ENCODE measurements around the gene PPP1R18.

PPP1R18 gene

GRCh38 chr6:30686009-30686907 is at the start of gene PPP1R18:
Gene PPP1R18 (minus strand): TSS chr6:30686645. CDS start chr6:30686018, 627 bp downstream.
- peaks cover 38% of the 10 kb centered on the region for H3K4me1 ChIP-seq (ENCODE audit: insufficient read depth, low read length)
- peak within 1 kb of the TSS; percentile 80 for H3K9ac ChIP-seq (ENCODE audit: low read depth, low read length)
- peak within 1 kb of the TSS; percentile 82 for H3K4me3 ChIP-seq (ENCODE audit: low read length)
- no peaks in the 10 kb centered on the region for H3K9me3 ChIP-seq (ENCODE audit: insufficient read depth, low read depth, low read length)
- peak within 1 kb of the TSS; percentile 44 for H3K27ac ChIP-seq (ENCODE audit: low read length)
- no peaks in the 10 kb centered on the region for H3K27me3 ChIP-seq (ENCODE audit: insufficient read depth, low read length)
- no peaks in the 10 kb centered on the region for H3K36me3 ChIP-seq (ENCODE audit: insufficient read depth, low read depth, low read length)

GRCh38 chr6:30735668-30736314 is 49.3 kb upstream of the PPP1R18 start:
- peaks cover 83% of the 10 kb centered on the region for H3K36me3 ChIP-seq (ENCODE audit: insufficient read depth, low read depth, low read length)
- H3K4me1 ChIP-seq (ENCODE audit: insufficient read depth, low read length): no peaks in the 10 kb centered on the region
- H3K27ac ChIP-seq (ENCODE audit: low read length): no peak overlapping the region

GRCh38 chr6:30732237-30732943 is 45.9 kb upstream of the PPP1R18 start:
- H3K27me3 ChIP-seq (ENCODE audit: insufficient read depth, low read length): no peaks in the 10 kb centered on the region
- peaks cover 75% of the 10 kb centered on the region for H3K36me3 ChIP-seq (ENCODE audit: insufficient read depth, low read depth, low read length)
- no peak overlapping the region for H3K4me3 ChIP-seq (ENCODE audit: low read length)
- no peak overlapping the region for H3K27ac ChIP-seq (ENCODE audit: low read length)
- H3K9ac ChIP-seq (ENCODE audit: low read depth, low read length): no peak overlapping the region
- no peaks in the 10 kb centered on the region for H3K9me3 ChIP-seq (ENCODE audit: insufficient read depth, low read depth, low read length)
- H3K4me1 ChIP-seq (ENCODE audit: insufficient read depth, low read length): no peaks in the 10 kb centered on the region

More at GRCh38 chr6:30735668-30736314, 49.3 kb upstream of the PPP1R18 start:
- H3K27me3 ChIP-seq (ENCODE audit: insufficient read depth, low read length): no peaks in the 10 kb centered on the region
- H3K4me3 ChIP-seq (ENCODE audit: low read length): no peak overlapping the region
- H3K9ac ChIP-seq (ENCODE audit: low read depth, low read length): no peak overlapping the region
- H3K9me3 ChIP-seq (ENCODE audit: insufficient read depth, low read depth, low read length): no peaks in the 10 kb centered on the region

- Histone ChIP-seq H3K36me3 (ENCODE audit: insufficient read depth, low read depth, low read length) (peaks cover 70% of the 10 kb centered on the region), H3K27ac (ENCODE audit: low read length) (no peak overlapping the region), H3K9me3 (ENCODE audit: insufficient read depth, low read depth, low read length) (no peaks in the 10 kb centered on the region), H3K27me3 (ENCODE audit: insufficient read depth, low read length) (no peaks in the 10 kb centered on the region), H3K9ac (ENCODE audit: low read depth, low read length) (no peak overlapping the region), H3K4me1 (ENCODE audit: insufficient read depth, low read length) (no peaks in the 10 kb centered on the region), H3K4me3 (ENCODE audit: low read length) (no peak overlapping the region)
These were observed 44.4 kb upstream of the PPP1R18 start for GRCh38 chr6:30730601-30731435.

GRCh38 chr6:30727920-30728553 is 41.6 kb upstream of the PPP1R18 start:
- no peaks in the 10 kb centered on the region for H3K9me3 ChIP-seq (ENCODE audit: insufficient read depth, low read depth, low read length)
- H3K4me3 ChIP-seq (ENCODE audit: low read length): no peak overlapping the region
- peaks cover 2% of the 10 kb centered on the region for H3K4me1 ChIP-seq (ENCODE audit: insufficient read depth, low read length)
- H3K27me3 ChIP-seq (ENCODE audit: insufficient read depth, low read length): no peaks in the 10 kb centered on the region
- no peak overlapping the region for H3K27ac ChIP-seq (ENCODE audit: low read length)
- no peak overlapping the region for H3K9ac ChIP-seq (ENCODE audit: low read depth, low read length)
- H3K36me3 ChIP-seq (ENCODE audit: insufficient read depth, low read depth, low read length): peaks cover 78% of the 10 kb centered on the region

GRCh38 chr6:30726506-30727413 is 40.3 kb upstream of the PPP1R18 start:
- Histone ChIP-seq H3K36me3 (ENCODE audit: insufficient read depth, low read depth, low read length) (peaks cover 78% of the 10 kb centered on the region), H3K4me3 (ENCODE audit: low read length) (no peak overlapping the region), H3K4me1 (ENCODE audit: insufficient read depth, low read length) (peaks cover 5% of the 10 kb centered on the region), H3K27me3 (ENCODE audit: insufficient read depth, low read length) (no peaks in the 10 kb centered on the region), H3K9me3 (ENCODE audit: insufficient read depth, low read depth, low read length) (no peaks in the 10 kb centered on the region), H3K9ac (ENCODE audit: low read depth, low read length) (no peak overlapping the region), H3K27ac (ENCODE audit: low read length) (no peak overlapping the region)

- peaks cover 5% of the 10 kb centered on the region for H3K4me1 ChIP-seq (ENCODE audit: insufficient read depth, low read length)
- H3K36me3 ChIP-seq (ENCODE audit: insufficient read depth, low read depth, low read length): peaks cover 80% of the 10 kb centered on the region
- no peak overlapping the region for H3K27ac ChIP-seq (ENCODE audit: low read length)
- H3K4me3 ChIP-seq (ENCODE audit: low read length): no peak overlapping the region
- no peaks in the 10 kb centered on the region for H3K27me3 ChIP-seq (ENCODE audit: insufficient read depth, low read length)
- no peaks in the 10 kb centered on the region for H3K9me3 ChIP-seq (ENCODE audit: insufficient read depth, low read depth, low read length)
- no peak overlapping the region for H3K9ac ChIP-seq (ENCODE audit: low read depth, low read length)
These were observed 39.5 kb upstream of the PPP1R18 start for GRCh38 chr6:30725713-30726505.

GRCh38 chr6:30724906-30725667 is 38.6 kb upstream of the PPP1R18 start:
- peaks cover 5% of the 10 kb centered on the region for H3K4me1 ChIP-seq (ENCODE audit: insufficient read depth, low read length)
- no peaks in the 10 kb centered on the region for H3K9me3 ChIP-seq (ENCODE audit: insufficient read depth, low read depth, low read length)
- no peak overlapping the region for H3K9ac ChIP-seq (ENCODE audit: low read depth, low read length)
- H3K4me3 ChIP-seq (ENCODE audit: low read length): no peak overlapping the region
- H3K27me3 ChIP-seq (ENCODE audit: insufficient read depth, low read length): no peaks in the 10 kb centered on the region
- no peak overlapping the region for H3K27ac ChIP-seq (ENCODE audit: low read length)
- H3K36me3 ChIP-seq (ENCODE audit: insufficient read depth, low read depth, low read length): peaks cover 72% of the 10 kb centered on the region

Data from iPS-20b (cell line).